Measurements from ENCODE around the gene GMFB. TPM values are rescaled to one million over a fixed set of nuclear protein-coding genes. Genes with fewer than 3 reads are reported as not detected.

Gene GMFB
- total RNA-seq, 1 donor from 2014 or later, result 38.0 TPM

GRCh38 chr14:54435500-54435981 lies 53.2 kb downstream of the GMFB start:
- intact Hi-C loops (cut with micrococcal nuclease), result loop anchor here (5.0 kb wide), 1 partner anchor 467 kb away; the partner anchor contains the start of gene GCH1

- intact Hi-C loops (cut with micrococcal nuclease), result no loop called here
These were observed 60.3 kb downstream of the GMFB start for GRCh38 chr14:54428527-54428926.

DNA sequence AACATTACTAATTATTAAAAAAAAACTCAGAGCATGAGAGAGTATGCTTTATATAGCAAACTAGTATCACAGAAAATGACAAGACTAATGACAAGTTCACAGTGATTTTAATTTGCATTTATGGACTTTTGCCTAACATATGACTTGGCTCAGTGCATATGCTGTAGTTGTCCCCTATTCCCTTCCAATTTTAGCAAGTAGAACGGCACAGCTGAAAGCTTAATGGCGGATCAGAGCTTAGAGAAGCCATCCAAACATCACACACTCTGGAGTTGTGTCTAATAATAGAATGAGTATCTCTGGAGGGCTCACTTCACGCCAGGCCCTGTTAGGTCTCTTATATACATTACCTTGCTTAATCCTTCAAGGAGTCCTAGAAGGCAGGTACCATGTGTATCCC lies 60.9 kb downstream of the GMFB start:
- intact Hi-C loops (cut with micrococcal nuclease), result no loop called here

DNA sequence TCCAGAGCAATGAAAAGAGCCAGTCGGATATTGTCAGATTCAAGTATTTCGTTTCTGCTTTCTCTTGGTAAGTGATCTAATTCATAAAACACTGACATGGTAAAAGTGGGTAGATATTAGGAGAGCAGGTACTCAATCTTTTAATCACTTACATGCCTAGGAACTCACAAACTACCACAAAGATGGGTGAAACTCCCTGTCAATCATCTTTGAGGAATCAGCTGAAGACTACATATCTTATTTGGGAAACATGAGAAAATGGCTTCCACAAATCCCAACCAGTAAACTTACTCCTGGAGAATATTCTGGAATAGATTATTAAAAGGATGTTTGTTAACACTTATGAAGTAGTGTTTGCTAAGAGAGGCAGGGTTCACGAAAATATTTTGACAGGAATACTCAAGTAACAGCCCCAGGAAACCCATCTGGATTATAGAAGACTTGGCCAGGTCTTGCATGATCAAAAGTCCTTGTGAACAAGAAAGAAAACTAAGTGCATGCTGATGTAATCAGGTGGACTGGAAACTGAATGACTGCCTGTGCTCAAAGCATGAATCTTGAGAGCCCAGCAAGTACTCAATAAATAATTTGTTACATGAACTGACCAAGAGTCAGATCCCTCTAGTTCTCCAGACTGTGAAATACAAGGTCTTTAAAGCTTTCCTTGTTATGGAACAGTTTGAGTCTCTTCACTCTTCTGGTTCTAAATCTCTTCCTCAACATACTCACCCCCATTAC lies 63.1 kb downstream of the GMFB start:
- intact Hi-C loops (cut with micrococcal nuclease), result no loop called here

DNA sequence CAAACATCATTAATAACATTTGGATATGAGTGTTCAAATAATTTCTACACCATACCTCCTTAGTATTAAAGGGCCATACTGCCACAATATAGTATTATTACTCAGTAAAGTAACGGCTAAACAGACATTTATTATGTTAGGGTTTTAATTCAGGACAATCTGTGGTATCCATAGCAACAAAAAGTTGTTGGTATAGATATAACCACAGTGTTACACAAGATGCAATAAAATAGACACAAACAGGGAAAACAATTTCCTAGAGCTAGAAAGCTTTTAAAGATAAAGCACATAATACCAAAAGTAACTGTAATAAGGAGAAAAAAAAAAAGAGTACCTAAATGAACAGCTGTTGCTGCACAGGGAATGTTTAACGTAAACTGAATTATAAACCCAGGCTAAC lies 63.7 kb downstream of the GMFB start:
- intact Hi-C loops (cut with micrococcal nuclease), result no loop called here

Other genes with a start within 250 kb of the GMFB start
- 66.2 and 71.1 TPM in 2 replicates for gene CDKN3, start 92.0 kb downstream of the GMFB start, total RNA-seq
- gene CNIH1, start 47.6 kb downstream of the GMFB start, total RNA-seq, result 79.1 and 84.2 TPM in 2 replicates
- gene CGRRF1, start 20.9 kb upstream of the GMFB start, total RNA-seq, result 10.8 and 11.0 TPM in 2 replicates
- 0.59 and 0.68 TPM in 2 replicates for gene SAMD4A, start 78.1 kb upstream of the GMFB start, total RNA-seq

Measured in T-helper 2 cell treated with Interferon-gamma antibody and Interleukin-4, amounts not matched to agents 100 ng/mL and 5 ng/mL, for 36 hours (primary cell).